Neural progenitor cell (in vitro differentiated cells): ENCODE results near the gene CYGB. TPM values are rescaled to one million over a fixed set of nuclear protein-coding genes. Genes with fewer than 3 reads are reported as not detected.

Source experiments
- DNase-seq: peaks from one replicate; pipeline ENCODE4 v3.0.0-alpha.2; 2016; ENCODE audit warnings: low spot score
- H2AFZ ChIP-seq: fragments of 200-600 bp; sonication (generic); replicated peaks from 2 replicates; pipeline ENCODE4 v1.6.1; 2016; ENCODE audit warnings: antibody characterized with exemption
- H3F3A ChIP-seq: fragments of 200-600 bp; sonication (generic); 2 replicates; pipeline ENCODE4 v1.6.1; 2016; ENCODE audit warnings: antibody characterized with exemption, low read depth
- H3K27ac ChIP-seq: fragments of 200-600 bp; sonication (generic); 2 replicates; pipeline ENCODE4 v1.5.1; 2016; ENCODE audit warnings: mild to moderate bottlenecking
- H3K27me3 ChIP-seq: fragments of 200-600 bp; sonication (generic); 2 replicates; pipeline ENCODE4 v1.6.1; 2016; ENCODE audit warnings: mild to moderate bottlenecking, moderate library complexity
- H3K36me3 ChIP-seq: fragments of 200-600 bp; sonication (generic); 2 replicates; pipeline ENCODE4 v1.5.1; 2016
- H3K4me1 ChIP-seq: fragments of 200-600 bp; sonication (generic); 2 replicates; pipeline ENCODE4 v1.6.1; 2016; ENCODE audit warnings: mixed run types
- H3K4me2 ChIP-seq: fragments of 200-600 bp; sonication (generic); 2 replicates; pipeline ENCODE4 v1.6.1; 2016
- H3K4me3 ChIP-seq: fragments of 200-600 bp; sonication (generic); 2 replicates; pipeline ENCODE4 v1.5.1; 2016
- H3K79me2 ChIP-seq: fragments of 200-600 bp; sonication (generic); 2 replicates; pipeline ENCODE4 v1.6.1; 2016; ENCODE audit warnings: low read depth
- H3K9ac ChIP-seq: fragments of 200-600 bp; sonication (generic); 2 replicates; pipeline ENCODE4 v1.6.1; 2016
- H3K9me3 ChIP-seq: fragments of 200-600 bp; sonication (generic); 2 replicates; pipeline ENCODE4 v1.5.1; 2016; ENCODE audit warnings: low read depth
- H4K20me1 ChIP-seq: fragments of 200-600 bp; sonication (generic); 2 replicates; pipeline ENCODE4 v1.6.1; 2016; ENCODE audit warnings: low read depth
- H3K27ac Mint-ChIP-seq: 3 replicates; pipeline ENCODE4 v1.8.0; 2021; ENCODE audit warnings: mixed read lengths
- H3K27me3 Mint-ChIP-seq: 2 replicates; pipeline ENCODE4 v1.8.0; 2022; ENCODE audit warnings: low read depth, mild to moderate bottlenecking, inconsistent platforms, moderate library complexity, mixed read lengths; ENCODE audit not compliant: insufficient read depth
- H3K36me3 Mint-ChIP-seq: 3 replicates; pipeline ENCODE4 v1.8.0; 2021; ENCODE audit warnings: mixed read lengths
- H3K4me1 Mint-ChIP-seq: 3 replicates; pipeline ENCODE4 v1.8.0; 2021; ENCODE audit warnings: mixed read lengths
- H3K4me3 Mint-ChIP-seq: 3 replicates; pipeline ENCODE4 v1.8.0; 2021; ENCODE audit warnings: mild to moderate bottlenecking, moderate library complexity, mixed read lengths
- H3K9me3 Mint-ChIP-seq: 3 replicates; pipeline ENCODE4 v1.8.0; 2020; ENCODE audit warnings: mixed read lengths
- EZH2 ChIP-seq: fragments of 200-600 bp; sonication (generic); IDR thresholded peaks from 2 replicates; pipeline ENCODE4 v1.6.1; 2017; ENCODE audit warnings: antibody characterized with exemption, mild to moderate bottlenecking, moderate library complexity
- EZH2phosphoT487 ChIP-seq: fragments of 200-600 bp; sonication (generic); IDR thresholded peaks from 2 replicates; pipeline ENCODE4 v1.6.1; 2017; ENCODE audit warnings: antibody characterized with exemption
- total RNA-seq: library from RNA; depleted of rRNA; stranded (reverse); fragments of >200 nt; gene quantifications from 2 replicates; pipeline ENCODE4 v1.2.3, GENCODE V29; 2015; ENCODE audit warnings: low replicate concordance
- TF ChIP-seq, protein P1 (sequence below): fragments of 200-600 bp; sonication (generic); IDR thresholded peaks from 2 replicates; pipeline ENCODE4 v1.5.1; 2017; ENCODE audit warnings: antibody characterized with exemption, mild to moderate bottlenecking

The CYGB gene
- 1.1 TPM in 1 of 2 replicates, not detected in the other for total RNA-seq

- H4K20me1 ChIP-seq: peaks cover 3% of the 10 kb centered on the region
- H3K4me3 Mint-ChIP-seq: peak within 1 kb of the TSS; percentile 82
- H3K27me3 ChIP-seq: peaks cover 63% of the 10 kb centered on the region
- H3K9me3 ChIP-seq: no peaks in the 10 kb centered on the region
- peaks cover 19% of the 10 kb centered on the region for H3K4me1 ChIP-seq
- peak within 1 kb of the TSS; percentile 81 for H2AFZ ChIP-seq
- H3K79me2 ChIP-seq: no peaks in the 10 kb centered on the region
- peaks cover 49% of the 10 kb centered on the region for H3K4me1 Mint-ChIP-seq
- peaks cover 34% of the 10 kb centered on the region for H3K27me3 Mint-ChIP-seq
- TF ChIP-seq, protein P1, sequence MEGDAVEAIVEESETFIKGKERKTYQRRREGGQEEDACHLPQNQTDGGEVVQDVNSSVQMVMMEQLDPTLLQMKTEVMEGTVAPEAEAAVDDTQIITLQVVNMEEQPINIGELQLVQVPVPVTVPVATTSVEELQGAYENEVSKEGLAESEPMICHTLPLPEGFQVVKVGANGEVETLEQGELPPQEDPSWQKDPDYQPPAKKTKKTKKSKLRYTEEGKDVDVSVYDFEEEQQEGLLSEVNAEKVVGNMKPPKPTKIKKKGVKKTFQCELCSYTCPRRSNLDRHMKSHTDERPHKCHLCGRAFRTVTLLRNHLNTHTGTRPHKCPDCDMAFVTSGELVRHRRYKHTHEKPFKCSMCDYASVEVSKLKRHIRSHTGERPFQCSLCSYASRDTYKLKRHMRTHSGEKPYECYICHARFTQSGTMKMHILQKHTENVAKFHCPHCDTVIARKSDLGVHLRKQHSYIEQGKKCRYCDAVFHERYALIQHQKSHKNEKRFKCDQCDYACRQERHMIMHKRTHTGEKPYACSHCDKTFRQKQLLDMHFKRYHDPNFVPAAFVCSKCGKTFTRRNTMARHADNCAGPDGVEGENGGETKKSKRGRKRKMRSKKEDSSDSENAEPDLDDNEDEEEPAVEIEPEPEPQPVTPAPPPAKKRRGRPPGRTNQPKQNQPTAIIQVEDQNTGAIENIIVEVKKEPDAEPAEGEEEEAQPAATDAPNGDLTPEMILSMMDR: no peak
- TF ChIP-seq EZH2phosphoT487 (peak; percentile 44), EZH2 (peak; percentile 77)
- H3K4me3 ChIP-seq: peak within 1 kb of the TSS; percentile 50
- peaks cover 22% of the 10 kb centered on the region for H3F3A ChIP-seq
- DNase-seq: peak; percentile 70
- H3K36me3 ChIP-seq: no peaks in the 10 kb centered on the region
- H3K9me3 Mint-ChIP-seq: no peaks in the 10 kb centered on the region
- no peaks in the 10 kb centered on the region for H3K36me3 Mint-ChIP-seq
- no peak within 1 kb of the TSS for H3K9ac ChIP-seq
- H3K27ac ChIP-seq: no peak within 1 kb of the TSS
- H3K4me2 ChIP-seq: peak within 1 kb of the TSS; percentile 85
- no peak within 1 kb of the TSS for H3K27ac Mint-ChIP-seq
Observed at GRCh38 chr17:76537578-76538280, at the start of gene CYGB. Gene CYGB, minus strand, starts transcription at chr17:76537709. Its CDS starts 167 bp downstream, at chr17:76537542.

DNA sequence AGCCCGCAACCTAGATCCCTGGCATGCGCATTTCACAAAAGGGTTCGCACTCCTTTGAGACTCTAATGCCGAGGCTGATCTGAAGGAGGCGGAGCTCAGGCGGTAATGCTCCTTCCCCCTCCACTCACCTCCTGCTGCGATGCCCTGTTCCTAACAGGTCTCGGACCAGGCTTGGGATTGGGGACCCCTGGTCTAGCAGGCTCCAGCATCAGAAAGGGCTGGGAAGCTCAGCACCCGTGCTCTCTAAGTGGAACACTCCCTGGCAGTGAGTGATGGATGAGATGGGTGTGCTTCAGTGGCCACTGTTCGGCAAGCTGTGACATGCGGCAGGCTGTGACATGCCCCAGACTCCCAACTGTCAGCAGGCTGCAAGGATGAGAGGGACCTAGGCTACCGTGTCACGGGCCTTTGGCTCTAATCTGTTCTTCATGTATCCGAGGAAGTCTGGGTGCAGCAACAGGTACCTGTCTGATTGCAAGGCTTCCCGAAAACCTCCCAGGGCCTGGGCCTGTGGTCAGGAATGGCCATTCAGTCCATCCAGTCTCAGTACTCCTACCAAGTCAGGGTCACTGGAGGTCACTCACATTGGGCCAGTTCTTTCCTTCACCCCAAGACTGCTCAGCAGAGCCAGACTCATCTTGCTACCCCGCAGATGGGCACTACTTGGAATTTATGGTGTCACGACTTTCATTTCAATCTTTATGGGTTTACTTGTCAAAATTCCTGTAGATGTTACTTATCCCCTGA lies 49.4 kb upstream of the CYGB start:
- no peak overlapping the region for H3K9ac ChIP-seq
- peaks cover 11% of the 10 kb centered on the region for H3K9me3 Mint-ChIP-seq
- no peak overlapping the region for H3K27ac ChIP-seq
- no peaks in the 10 kb centered on the region for H3K9me3 ChIP-seq
- peaks cover 59% of the 10 kb centered on the region for H3K27me3 Mint-ChIP-seq
- DNase-seq: peak; percentile 67
- no peak overlapping the region for H3K4me3 ChIP-seq
- peaks cover 25% of the 10 kb centered on the region for H4K20me1 ChIP-seq
- TF ChIP-seq EZH2: no peak
- TF ChIP-seq, protein P1: no peak
- no peak for TF ChIP-seq EZH2phosphoT487
- peak overlapping the region; percentile 90 for H3K4me2 ChIP-seq
- H3K27ac Mint-ChIP-seq: no peak overlapping the region
- peaks cover 21% of the 10 kb centered on the region for H3F3A ChIP-seq
- no peaks in the 10 kb centered on the region for H3K79me2 ChIP-seq
- H2AFZ ChIP-seq: no peak overlapping the region
- H3K4me1 Mint-ChIP-seq: peaks cover 15% of the 10 kb centered on the region
- no peaks in the 10 kb centered on the region for H3K36me3 Mint-ChIP-seq
- H3K36me3 ChIP-seq: no peaks in the 10 kb centered on the region
- peak overlapping the region; percentile 66 for H3K4me3 Mint-ChIP-seq
- peaks cover 80% of the 10 kb centered on the region for H3K27me3 ChIP-seq
- peaks cover 18% of the 10 kb centered on the region for H3K4me1 ChIP-seq

GRCh38 chr17:76585649-76586593 lies 48.4 kb upstream of the CYGB start, which contains the start of gene ST6GALNAC2:
Gene ST6GALNAC2, minus strand, starts transcription at chr17:76585860. Its CDS starts 52 bp downstream, at chr17:76585808.
- H3K4me1 Mint-ChIP-seq: peaks cover 18% of the 10 kb centered on the region
- Histone ChIP-seq H3K36me3 (no peaks in the 10 kb centered on the region), H3K9ac (no peak within 1 kb of the TSS), H3K4me1 (peaks cover 26% of the 10 kb centered on the region), H3K9me3 (no peaks in the 10 kb centered on the region), H3K27ac (no peak within 1 kb of the TSS), H3K79me2 (no peaks in the 10 kb centered on the region), H4K20me1 (peaks cover 31% of the 10 kb centered on the region), H3K4me2 (peak within 1 kb of the TSS; percentile 90), H3K4me3 (peak within 1 kb of the TSS; percentile 44), H3K27me3 (peaks cover 90% of the 10 kb centered on the region), H3F3A (peaks cover 21% of the 10 kb centered on the region), H2AFZ (peak within 1 kb of the TSS; percentile 71)
- peaks cover 11% of the 10 kb centered on the region for H3K9me3 Mint-ChIP-seq
- no peaks in the 10 kb centered on the region for H3K36me3 Mint-ChIP-seq
- no peak within 1 kb of the TSS for H3K27ac Mint-ChIP-seq
- DNase-seq: peak; percentile 70
- H3K27me3 Mint-ChIP-seq: peaks cover 59% of the 10 kb centered on the region
- TF ChIP-seq EZH2: peak; percentile 94
- peak; percentile 91 for TF ChIP-seq EZH2phosphoT487
- TF ChIP-seq, protein P1: no peak
- peak within 1 kb of the TSS; percentile 73 for H3K4me3 Mint-ChIP-seq
